ENCODE data around the gene ARPP21. TPM values are rescaled to one million over a fixed set of nuclear protein-coding genes. Genes with fewer than 3 reads are reported as not detected.

Gene ARPP21
- polyA plus RNA-seq, 1 donor from 2014 or later, result 12.8 TPM

DNA sequence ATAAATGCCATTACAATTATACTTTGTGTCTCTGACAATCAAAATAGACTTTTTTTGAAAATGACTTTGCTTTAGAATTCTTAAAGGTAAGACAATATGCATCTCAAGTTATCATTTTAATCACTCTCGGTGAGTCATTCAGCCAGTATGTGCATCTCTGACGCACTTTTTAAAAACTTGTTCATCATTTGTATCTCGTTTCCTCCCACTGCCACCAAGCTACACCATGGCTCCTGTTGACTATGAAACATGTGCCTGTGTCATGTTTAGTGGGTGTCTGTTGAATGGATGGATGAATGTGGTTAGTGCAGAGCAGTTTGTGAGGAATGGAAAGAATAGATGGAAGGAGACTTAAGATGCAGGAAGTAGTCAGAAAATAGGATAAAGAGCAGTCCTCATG is 68.6 kb downstream of the ARPP21 start:
- no peak overlapping the region for H2AFZ ChIP-seq (ENCODE audit: low read depth, low read length)
- no peaks in the 10 kb centered on the region for H4K20me1 ChIP-seq (ENCODE audit: insufficient read depth)
- H3K9ac ChIP-seq (ENCODE audit: low read length), result no peak overlapping the region
- H3K27me3 ChIP-seq (ENCODE audit: insufficient read depth, low read depth, low read length), result no peaks in the 10 kb centered on the region
- H3K9me3 ChIP-seq (ENCODE audit: low read length), result no peaks in the 10 kb centered on the region
- H3K27ac ChIP-seq (ENCODE audit: low read length), result no peak overlapping the region
- no peaks in the 10 kb centered on the region for H3K36me3 ChIP-seq (ENCODE audit: insufficient read depth, low read length)
- no peak overlapping the region for H3K4me3 ChIP-seq (ENCODE audit: low read length)
- H3K4me2 ChIP-seq (ENCODE audit: low read length), result no peak overlapping the region
- TF ChIP-seq POLR2AphosphoS5 (IDR thresholded peaks at IDR 0.05), result no peak
- no peak for TF ChIP-seq EZH2 (IDR thresholded peaks at IDR 0.05; ENCODE audit: borderline replicate concordance, insufficient read depth, low read length, poor library complexity, severe bottlenecking)
- TF ChIP-seq EP300 (conservative IDR thresholded peaks at IDR 0.05; ENCODE audit: poor library complexity, severe bottlenecking), result no peak
- no peaks in the 10 kb centered on the region for H3K79me2 ChIP-seq (replicated peaks; ENCODE audit: insufficient read depth, low read length)
- H3K9me2 ChIP-seq (ENCODE audit: insufficient read depth, low read length), result no peaks in the 10 kb centered on the region
- no peaks in the 10 kb centered on the region for H3F3A ChIP-seq (ENCODE audit: insufficient read depth, low read length, poor library complexity, severe bottlenecking)

DNA sequence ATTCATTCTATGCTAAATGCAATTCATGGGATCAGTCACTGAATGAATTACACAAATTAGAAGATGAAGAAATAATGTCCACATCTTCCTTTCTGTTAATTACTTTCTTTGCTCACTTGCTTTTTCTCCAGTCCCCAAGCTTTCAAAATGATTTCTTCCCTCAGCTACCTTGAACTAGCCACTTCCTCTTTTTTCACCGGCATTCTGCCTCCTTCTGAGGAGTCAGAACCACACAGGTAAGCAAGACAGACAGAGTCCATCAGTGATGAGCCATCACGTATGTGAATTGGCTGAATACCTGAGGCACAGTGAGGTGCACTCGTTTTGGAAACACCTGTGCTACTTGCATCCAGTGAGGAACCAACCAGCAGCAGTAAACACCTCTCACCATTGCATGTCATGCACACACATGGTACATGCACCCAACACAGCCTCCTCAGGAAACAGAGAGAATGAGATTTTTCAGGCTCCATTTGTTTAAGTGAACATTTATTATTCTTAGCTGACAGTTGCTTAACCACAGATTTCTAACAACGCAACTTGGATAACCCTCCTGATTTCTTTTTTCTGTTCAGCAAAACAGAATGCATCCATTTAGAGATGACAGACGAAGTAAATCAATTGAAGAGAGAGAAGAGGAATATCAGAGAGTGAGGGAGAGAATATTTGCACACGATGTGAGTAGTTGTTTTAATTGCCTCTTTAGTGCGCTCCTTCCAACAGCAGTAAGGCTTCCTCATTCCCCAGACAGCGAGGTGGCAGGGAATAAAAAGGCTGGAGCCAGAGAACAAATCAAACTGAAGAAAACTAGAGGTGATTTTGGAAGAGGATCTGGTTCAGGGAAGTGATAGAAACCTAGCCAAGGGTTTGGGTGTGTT is 69.3 kb downstream of the ARPP21 start:
- no peak overlapping the region for H3K4me3 ChIP-seq (ENCODE audit: low read length)
- H3K36me3 ChIP-seq (ENCODE audit: insufficient read depth, low read length), result no peaks in the 10 kb centered on the region
- H3K27me3 ChIP-seq (ENCODE audit: insufficient read depth, low read depth, low read length), result no peaks in the 10 kb centered on the region
- TF ChIP-seq, protein P1, sequence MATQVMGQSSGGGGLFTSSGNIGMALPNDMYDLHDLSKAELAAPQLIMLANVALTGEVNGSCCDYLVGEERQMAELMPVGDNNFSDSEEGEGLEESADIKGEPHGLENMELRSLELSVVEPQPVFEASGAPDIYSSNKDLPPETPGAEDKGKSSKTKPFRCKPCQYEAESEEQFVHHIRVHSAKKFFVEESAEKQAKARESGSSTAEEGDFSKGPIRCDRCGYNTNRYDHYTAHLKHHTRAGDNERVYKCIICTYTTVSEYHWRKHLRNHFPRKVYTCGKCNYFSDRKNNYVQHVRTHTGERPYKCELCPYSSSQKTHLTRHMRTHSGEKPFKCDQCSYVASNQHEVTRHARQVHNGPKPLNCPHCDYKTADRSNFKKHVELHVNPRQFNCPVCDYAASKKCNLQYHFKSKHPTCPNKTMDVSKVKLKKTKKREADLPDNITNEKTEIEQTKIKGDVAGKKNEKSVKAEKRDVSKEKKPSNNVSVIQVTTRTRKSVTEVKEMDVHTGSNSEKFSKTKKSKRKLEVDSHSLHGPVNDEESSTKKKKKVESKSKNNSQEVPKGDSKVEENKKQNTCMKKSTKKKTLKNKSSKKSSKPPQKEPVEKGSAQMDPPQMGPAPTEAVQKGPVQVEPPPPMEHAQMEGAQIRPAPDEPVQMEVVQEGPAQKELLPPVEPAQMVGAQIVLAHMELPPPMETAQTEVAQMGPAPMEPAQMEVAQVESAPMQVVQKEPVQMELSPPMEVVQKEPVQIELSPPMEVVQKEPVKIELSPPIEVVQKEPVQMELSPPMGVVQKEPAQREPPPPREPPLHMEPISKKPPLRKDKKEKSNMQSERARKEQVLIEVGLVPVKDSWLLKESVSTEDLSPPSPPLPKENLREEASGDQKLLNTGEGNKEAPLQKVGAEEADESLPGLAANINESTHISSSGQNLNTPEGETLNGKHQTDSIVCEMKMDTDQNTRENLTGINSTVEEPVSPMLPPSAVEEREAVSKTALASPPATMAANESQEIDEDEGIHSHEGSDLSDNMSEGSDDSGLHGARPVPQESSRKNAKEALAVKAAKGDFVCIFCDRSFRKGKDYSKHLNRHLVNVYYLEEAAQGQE (IDR thresholded peaks at IDR 0.05; ENCODE audit: borderline replicate concordance), result no peak
- no peak for TF ChIP-seq EZH2 (IDR thresholded peaks at IDR 0.05; ENCODE audit: borderline replicate concordance, insufficient read depth, low read length, poor library complexity, severe bottlenecking)
- no peak for TF ChIP-seq EP300 (conservative IDR thresholded peaks at IDR 0.05; ENCODE audit: poor library complexity, severe bottlenecking)
- no peak for TF ChIP-seq SMC3 (conservative IDR thresholded peaks at IDR 0.05; ENCODE audit: poor library complexity)
- TF ChIP-seq RAD21 (conservative IDR thresholded peaks at IDR 0.05), result no peak
- no peak for TF ChIP-seq MXI1 (conservative IDR thresholded peaks at IDR 0.05; ENCODE audit: poor library complexity, severe bottlenecking)
- TF ChIP-seq, protein P2, sequence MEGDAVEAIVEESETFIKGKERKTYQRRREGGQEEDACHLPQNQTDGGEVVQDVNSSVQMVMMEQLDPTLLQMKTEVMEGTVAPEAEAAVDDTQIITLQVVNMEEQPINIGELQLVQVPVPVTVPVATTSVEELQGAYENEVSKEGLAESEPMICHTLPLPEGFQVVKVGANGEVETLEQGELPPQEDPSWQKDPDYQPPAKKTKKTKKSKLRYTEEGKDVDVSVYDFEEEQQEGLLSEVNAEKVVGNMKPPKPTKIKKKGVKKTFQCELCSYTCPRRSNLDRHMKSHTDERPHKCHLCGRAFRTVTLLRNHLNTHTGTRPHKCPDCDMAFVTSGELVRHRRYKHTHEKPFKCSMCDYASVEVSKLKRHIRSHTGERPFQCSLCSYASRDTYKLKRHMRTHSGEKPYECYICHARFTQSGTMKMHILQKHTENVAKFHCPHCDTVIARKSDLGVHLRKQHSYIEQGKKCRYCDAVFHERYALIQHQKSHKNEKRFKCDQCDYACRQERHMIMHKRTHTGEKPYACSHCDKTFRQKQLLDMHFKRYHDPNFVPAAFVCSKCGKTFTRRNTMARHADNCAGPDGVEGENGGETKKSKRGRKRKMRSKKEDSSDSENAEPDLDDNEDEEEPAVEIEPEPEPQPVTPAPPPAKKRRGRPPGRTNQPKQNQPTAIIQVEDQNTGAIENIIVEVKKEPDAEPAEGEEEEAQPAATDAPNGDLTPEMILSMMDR (IDR thresholded peaks at IDR 0.05; ENCODE audit: poor library complexity, severe bottlenecking), result no peak
- no peak for TF ChIP-seq POLR2AphosphoS5 (IDR thresholded peaks at IDR 0.05)
- no peak for TF ChIP-seq TAF1 (IDR thresholded peaks at IDR 0.05; ENCODE audit: low read depth)
- H3F3A ChIP-seq (ENCODE audit: insufficient read depth, low read length, poor library complexity, severe bottlenecking), result no peaks in the 10 kb centered on the region
- no peaks in the 10 kb centered on the region for H3K9me3 ChIP-seq (ENCODE audit: low read length)
- no peaks in the 10 kb centered on the region for H3K79me2 ChIP-seq (replicated peaks; ENCODE audit: insufficient read depth, low read length)
- no peak overlapping the region for H3K4me2 ChIP-seq (ENCODE audit: low read length)
- no peaks in the 10 kb centered on the region for H4K20me1 ChIP-seq (ENCODE audit: insufficient read depth)
- H3K9ac ChIP-seq (ENCODE audit: low read length), result no peak overlapping the region
- no peak overlapping the region for H3K27ac ChIP-seq (ENCODE audit: low read length)
- no peaks in the 10 kb centered on the region for H3K9me2 ChIP-seq (ENCODE audit: insufficient read depth, low read length)
- no peak overlapping the region for H2AFZ ChIP-seq (ENCODE audit: low read depth, low read length)

Data from neural cell (in vitro differentiated cells).